Measurements from ENCODE around the gene RBMX. TPM values are rescaled to one million over a fixed set of nuclear protein-coding genes. Genes with fewer than 3 reads are reported as not detected.

Gene RBMX
- 207 to 307 TPM (median 232 TPM) in 5 replicates for total RNA-seq (2022; extraction: Qiagen RNA extraction; ENCODE audit: low read depth)

DNA sequence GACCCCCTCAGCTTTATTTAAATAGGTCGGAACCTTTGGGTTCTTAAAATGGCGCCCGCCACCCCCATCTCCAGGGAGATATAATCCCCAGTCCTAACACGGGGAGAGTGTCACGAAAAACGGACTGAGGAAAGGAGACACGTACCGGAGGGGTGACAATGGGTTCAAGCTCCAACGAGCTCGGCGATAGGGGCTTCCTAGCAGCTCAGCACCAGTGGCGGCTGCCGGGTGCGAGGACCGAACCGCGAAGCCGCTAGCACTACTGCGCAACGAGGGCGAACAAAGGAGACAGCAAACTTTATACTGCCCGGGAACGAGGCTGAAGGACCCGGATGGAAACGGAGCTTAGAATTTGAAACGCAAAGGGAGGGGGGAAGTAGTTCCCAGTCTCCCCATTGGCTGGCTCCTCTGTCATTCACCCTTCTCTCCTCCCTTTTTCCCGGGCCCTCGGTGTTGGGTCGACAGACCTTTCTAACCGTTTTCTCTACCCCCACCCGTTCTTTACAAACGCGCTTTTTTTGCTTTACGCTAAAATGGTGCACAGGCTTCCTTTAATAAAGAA is at the start of gene RBMX:
TSS of gene RBMX (minus strand) at position 274 of the 562 bp plus-strand sequence. CDS start 1,298 bp downstream, outside the sequence.

Other genes with a start within 250 kb of the RBMX start
- gene CD40LG, start 232.6 kb downstream of the RBMX start, total RNA-seq (2022; extraction: Qiagen RNA extraction; ENCODE audit: low read depth) = not detected in 5 replicates
- 0.09 to 0.25 TPM (median 0.18 TPM) in 5 replicates for gene ARHGEF6, start 99.8 kb downstream of the RBMX start, total RNA-seq (2022; extraction: Qiagen RNA extraction; ENCODE audit: low read depth)
- not detected in 5 replicates for gene GPR101, start 153.3 kb upstream of the RBMX start, total RNA-seq (2022; extraction: Qiagen RNA extraction; ENCODE audit: low read depth)